ENCODE measurements around the gene SPRYD3.

DNA sequence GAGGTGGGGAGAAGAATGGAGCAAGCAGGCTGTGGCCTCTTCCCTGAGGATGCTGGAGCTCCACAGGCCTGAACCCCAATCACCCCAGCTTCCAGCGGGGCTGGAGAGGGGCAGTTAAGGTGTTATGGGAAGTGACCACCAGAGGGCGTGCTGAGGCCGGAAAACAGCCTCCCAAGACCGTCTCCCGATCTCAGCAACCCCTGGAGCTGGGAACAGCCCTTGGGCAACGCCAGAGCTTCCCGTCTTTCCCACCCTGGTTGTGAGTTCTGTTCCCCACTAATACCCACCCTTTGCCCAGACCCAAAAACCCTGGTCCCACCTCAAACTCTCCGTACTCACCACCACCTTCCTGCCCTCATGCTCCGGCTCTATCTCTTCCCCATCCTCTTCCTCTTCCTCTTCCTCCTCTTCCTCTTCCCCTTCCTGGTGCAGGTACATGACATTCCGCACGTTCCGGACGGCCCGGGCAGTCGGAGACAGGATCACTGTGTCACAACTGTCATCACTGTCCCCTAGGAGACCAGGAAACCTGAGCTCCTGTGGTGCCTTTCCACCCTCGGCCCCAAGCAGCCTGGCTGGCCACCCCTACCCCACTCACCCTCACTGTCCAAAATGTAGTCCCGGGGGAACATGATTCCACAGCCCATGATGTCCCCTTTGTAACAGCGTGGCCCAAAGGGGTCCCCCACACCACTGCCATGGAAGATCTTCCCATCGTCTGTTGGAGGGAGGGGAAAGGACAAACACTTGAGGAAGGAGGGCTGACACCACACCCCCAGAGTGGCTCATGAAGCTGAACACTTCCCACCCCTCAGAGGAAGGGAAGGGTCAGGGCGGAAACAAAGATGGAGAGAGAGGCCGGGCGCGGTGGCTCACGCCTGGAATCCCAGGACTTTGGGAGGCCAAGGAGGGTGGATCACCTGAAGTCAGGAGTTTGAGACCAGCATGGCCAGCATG is 12.9 kb downstream of the SPRYD3 start:
- peak; percentile 84 for TF ChIP-seq CTCF (IDR thresholded peaks at IDR 0.05; ENCODE audit: low read depth, low read length)
- TF ChIP-seq EZH2phosphoT487 (IDR thresholded peaks at IDR 0.05; ENCODE audit: low read depth) = no peak
